ENCODE measurements around the gene PTPRCAP. TPM values are rescaled to one million over a fixed set of nuclear protein-coding genes. Genes with fewer than 3 reads are reported as not detected.

The PTPRCAP gene
- total and polyA plus RNA-seq, 9 of the 15 experiments (the other 6 are each of a cell fraction or from before 2014, with no cell fraction given): 0.22 to 2.0 (median 1.1) TPM; not detected in 4

DNA sequence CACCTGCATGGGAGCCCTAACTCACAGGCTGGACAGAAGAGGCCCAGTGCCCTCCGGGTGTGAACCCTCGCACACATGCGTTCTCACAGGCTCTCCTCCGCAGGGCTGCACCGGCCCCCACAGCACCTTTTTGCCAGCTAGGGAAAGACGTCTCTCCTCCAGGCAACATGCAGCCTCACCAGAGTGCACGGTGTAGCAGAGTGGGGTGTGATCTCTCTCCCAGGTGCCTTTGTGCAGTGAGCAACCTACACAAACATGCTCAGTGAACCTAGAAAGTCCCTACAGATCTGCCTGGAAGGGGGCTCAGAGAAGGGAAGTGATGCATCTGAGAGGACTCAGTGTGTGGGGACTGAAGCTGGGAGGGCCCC is 25.7 kb downstream of the PTPRCAP start:
- H3K4me3 ChIP-seq: no peak overlapping the region
- H2AFZ ChIP-seq (ENCODE audit: low read depth, low read length): no peak overlapping the region
- H3K9me3 ChIP-seq (replicated peaks; ENCODE audit: control insufficient read depth, insufficient read depth, low read depth, low read length): no peaks in the 10 kb centered on the region
- peak overlapping the region in 1 of 2 experiments; percentile 84; a peak in 2 of 4 replicates for H3K9ac ChIP-seq (ENCODE audit: insufficient read depth in 1 of 2, low read depth in 2 of 2, low read length in 2 of 2)
- WGBS (ENCODE audit: insufficient coverage, low coverage, missing lambda C conversion rate): 6% methylated on average over 7 of the region's 7 CpGs
- CTCF ChIA-PET (ENCODE audit: low intra/inter-chr PET ratio): no interaction called here
- H3K4me1 ChIP-seq (replicated peaks in 1 of 2; ENCODE audit: control insufficient read depth in 2 of 2, insufficient read depth in 2 of 2, low read length in 2 of 2): peaks cover 21 to 64% of the 10 kb centered on the region in 2 experiments
- ATAC-seq (peak; percentile 34), DNase-seq (ENCODE audit: extremely low read depth in 1 of 4, low spot score in 3 of 4) (peak in 2 of 4 experiments; percentile 39 to 51), FAIRE-seq (no peak)
- no TSS peak for BruUV-seq (replicated peaks)
- H3K79me2 ChIP-seq (ENCODE audit: control insufficient read depth, insufficient read depth, low read length): no peaks in the 10 kb centered on the region
- no peaks in the 10 kb centered on the region; the same call in 1 of the 2 replicates for H4K20me1 ChIP-seq (replicated peaks; ENCODE audit: control insufficient read depth, insufficient read depth, low read length)
- in situ Hi-C loops (cut with MboI): no loop called here
- intact Hi-C loops (cut with micrococcal nuclease): no loop called here
- POLR2A ChIA-PET: interaction anchor here (0.5 to 3.0 kb wide), 7 partner anchors 9 to 842 kb away, joined by 3 to 19 read pairs (median 3); partner anchors contain the start of gene PPP1CA
- H3K36me3 ChIP-seq (ENCODE audit: control insufficient read depth, insufficient read depth, low read length): no peaks in the 10 kb centered on the region
- H3K4me2 ChIP-seq (ENCODE audit: insufficient read depth, low read length): no peak overlapping the region; the same call in 1 of the 2 replicates
- H3K9me1 ChIP-seq (ENCODE audit: control insufficient read depth, insufficient read depth, low read length): no peaks in the 10 kb centered on the region
- no peak overlapping the region for H3K27ac ChIP-seq (ENCODE audit: extremely low read depth, low read depth, low read length)
- H3K27me3 ChIP-seq (ENCODE audit: control insufficient read depth in 2 of 2, insufficient read depth in 2 of 2, low read length in 2 of 2): no peaks in the 10 kb centered on the region
- TF ChIP-seq PYGO2 (tag; IDR thresholded peaks at IDR 0.05) (no peak), NUFIP1 (IDR thresholded peaks at IDR 0.05; ENCODE audit: partially characterized antibody) (no peak), SMC3 (conservative IDR thresholded peaks at IDR 0.05; ENCODE audit: insufficient read depth, low read depth, low read length) (0 out of 2 replicates have a peak, but pooled peaks have one; percentile 11), HES1 (IDR thresholded peaks at IDR 0.05; ENCODE audit: low read depth) (no peak), NRF1 (conservative IDR thresholded peaks at IDR 0.05 in 1 of 2, IDR thresholded peaks at IDR 0.05 in 1 of 2) (0 out of 4 replicates have a peak, but pooled peaks of 1 of the 2 experiments have one; percentile 26), ZBTB11 (CRISPR knock-in tag; IDR thresholded peaks at IDR 0.05) (no peak), C11orf30 (IDR thresholded peaks at IDR 0.05; ENCODE audit: low read depth) (no peak), TBP (optimal IDR thresholded peaks at IDR 0.05; ENCODE audit: low read depth, low read length) (no peak), EZH2 (IDR thresholded peaks at IDR 0.05; ENCODE audit: borderline replicate concordance, low read depth, low read length) (no peak), ERF (CRISPR knock-in tag; IDR thresholded peaks at IDR 0.05) (no peak), ZNF274 (IDR thresholded peaks at IDR 0.05; ENCODE audit: borderline replicate concordance, low read depth, low read length) (no peak), POLR2AphosphoS5 (IDR thresholded peaks at IDR 0.05; ENCODE audit: control insufficient read depth, insufficient read depth, low read depth, low read length) (no peak), FOXA3 (CRISPR knock-in tag; conservative IDR thresholded peaks at IDR 0.05 in 1 of 2, IDR thresholded peaks at IDR 0.05 in 1 of 2) (no peak), MEIS2 (IDR thresholded peaks at IDR 0.05; ENCODE audit: partially characterized antibody) (peak; percentile 47)
- TF ChIP-seq, protein P1, sequence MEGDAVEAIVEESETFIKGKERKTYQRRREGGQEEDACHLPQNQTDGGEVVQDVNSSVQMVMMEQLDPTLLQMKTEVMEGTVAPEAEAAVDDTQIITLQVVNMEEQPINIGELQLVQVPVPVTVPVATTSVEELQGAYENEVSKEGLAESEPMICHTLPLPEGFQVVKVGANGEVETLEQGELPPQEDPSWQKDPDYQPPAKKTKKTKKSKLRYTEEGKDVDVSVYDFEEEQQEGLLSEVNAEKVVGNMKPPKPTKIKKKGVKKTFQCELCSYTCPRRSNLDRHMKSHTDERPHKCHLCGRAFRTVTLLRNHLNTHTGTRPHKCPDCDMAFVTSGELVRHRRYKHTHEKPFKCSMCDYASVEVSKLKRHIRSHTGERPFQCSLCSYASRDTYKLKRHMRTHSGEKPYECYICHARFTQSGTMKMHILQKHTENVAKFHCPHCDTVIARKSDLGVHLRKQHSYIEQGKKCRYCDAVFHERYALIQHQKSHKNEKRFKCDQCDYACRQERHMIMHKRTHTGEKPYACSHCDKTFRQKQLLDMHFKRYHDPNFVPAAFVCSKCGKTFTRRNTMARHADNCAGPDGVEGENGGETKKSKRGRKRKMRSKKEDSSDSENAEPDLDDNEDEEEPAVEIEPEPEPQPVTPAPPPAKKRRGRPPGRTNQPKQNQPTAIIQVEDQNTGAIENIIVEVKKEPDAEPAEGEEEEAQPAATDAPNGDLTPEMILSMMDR (IDR thresholded peaks at IDR 0.05 in 2 of 3, conservative IDR thresholded peaks at IDR 0.05 in 1 of 3; ENCODE audit: insufficient read depth in 2 of 3, low read depth in 1 of 3, low read length in 3 of 3): no peak
- TF ChIP-seq, protein P2, sequence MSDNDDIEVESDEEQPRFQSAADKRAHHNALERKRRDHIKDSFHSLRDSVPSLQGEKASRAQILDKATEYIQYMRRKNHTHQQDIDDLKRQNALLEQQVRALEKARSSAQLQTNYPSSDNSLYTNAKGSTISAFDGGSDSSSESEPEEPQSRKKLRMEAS (CRISPR knock-in tag; IDR thresholded peaks at IDR 0.05): peak; percentile 21; the same call in 1 of the 2 replicates
